IPS-NIHi7 (cell line): ENCODE measurements around the gene RIC1.
"Not testable (repeated sequence)": the region's sequence is repeated elsewhere in the genome, so short reads cannot be mapped to it uniquely, and the experiment has no call there.

Source experiments
- DNase-seq: peaks from one replicate; pipeline ENCODE4 v3.0.0; 2012; ENCODE audit warnings: mixed read lengths; ENCODE audit errors: extremely low spot score

RIC1 gene

DNA sequence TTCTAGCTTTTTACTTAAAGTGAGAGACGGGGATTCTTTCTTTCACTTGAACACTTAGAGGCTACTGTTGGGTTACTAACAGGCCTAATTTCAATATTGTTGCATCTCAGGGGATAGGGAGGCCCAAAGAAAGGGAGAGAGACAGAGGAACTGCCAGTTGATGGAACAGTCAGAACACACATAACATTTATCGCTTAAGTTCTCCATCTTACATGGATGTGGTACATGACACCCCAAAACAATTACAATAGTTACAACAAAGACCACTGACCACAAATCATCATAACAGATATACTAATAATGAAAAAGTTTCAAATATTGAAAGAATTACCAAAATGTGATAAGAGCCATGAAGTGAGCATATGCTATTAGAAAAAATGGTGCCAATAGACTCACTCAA is 4.3 kb upstream of the RIC1 start:
- no peak for DNase-seq

DNA sequence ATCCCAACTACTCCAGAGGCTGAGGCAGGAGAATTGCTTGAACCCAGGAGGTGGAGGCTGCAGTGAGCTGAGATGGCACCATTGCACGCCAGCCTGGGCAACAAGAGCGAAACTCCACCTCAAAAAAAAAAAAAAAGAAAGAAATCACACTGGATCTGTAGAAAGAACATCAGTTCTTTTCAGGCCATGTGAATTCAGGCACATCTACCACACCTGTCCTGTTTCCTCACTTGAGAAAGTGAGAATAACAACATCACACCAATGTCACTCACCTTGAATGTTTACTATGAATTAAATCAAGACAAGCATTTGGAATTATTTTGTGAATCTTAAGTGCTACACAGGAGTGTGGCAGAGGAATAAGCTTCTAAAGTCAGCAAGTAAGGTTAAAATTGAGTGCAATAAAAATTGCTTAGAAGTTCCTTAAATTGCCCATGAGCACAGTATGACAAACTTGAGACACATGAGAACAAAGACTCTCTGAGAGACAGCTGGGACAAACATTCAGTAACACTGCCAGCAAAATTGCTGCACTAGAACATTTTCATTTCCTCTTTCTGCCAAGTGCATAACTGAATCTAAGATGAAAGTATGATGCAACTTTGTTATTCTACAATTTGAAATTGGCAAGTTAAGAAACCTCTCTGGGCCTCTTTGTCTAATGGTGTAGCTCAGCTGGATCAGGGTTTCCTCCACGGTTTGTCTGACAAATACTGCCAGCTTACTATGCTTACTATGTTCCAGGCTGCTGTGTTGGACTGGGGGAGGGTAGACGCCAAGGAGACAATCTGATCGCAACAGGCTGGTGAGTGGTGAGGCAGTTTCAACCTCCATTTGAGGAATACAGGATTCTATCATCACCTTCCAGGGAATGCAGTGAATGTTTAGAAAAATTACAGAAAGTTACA is 1.9 kb upstream of the RIC1 start:
- no peak for DNase-seq

DNA sequence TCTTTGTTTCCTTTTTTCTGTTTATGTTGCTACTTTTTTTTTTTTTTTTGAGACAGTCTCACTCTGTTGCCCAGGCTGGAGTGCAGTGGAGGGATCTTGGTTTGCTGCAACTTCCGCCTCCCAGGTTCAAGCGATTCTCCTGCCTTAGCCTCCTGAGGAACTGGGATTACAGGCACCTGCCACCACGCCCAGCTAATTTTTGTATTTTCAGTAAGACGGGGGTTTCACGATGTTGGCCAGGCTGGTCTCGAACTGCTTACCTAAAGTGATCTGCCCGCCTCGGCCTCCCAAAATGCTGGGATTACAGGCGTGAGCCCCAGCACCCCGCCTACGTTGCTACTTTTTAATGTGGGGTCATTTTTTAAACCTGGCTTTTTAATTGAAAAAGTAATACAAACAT is 1.2 kb upstream of the RIC1 start:
- not testable (repeated sequence) for DNase-seq

DNA sequence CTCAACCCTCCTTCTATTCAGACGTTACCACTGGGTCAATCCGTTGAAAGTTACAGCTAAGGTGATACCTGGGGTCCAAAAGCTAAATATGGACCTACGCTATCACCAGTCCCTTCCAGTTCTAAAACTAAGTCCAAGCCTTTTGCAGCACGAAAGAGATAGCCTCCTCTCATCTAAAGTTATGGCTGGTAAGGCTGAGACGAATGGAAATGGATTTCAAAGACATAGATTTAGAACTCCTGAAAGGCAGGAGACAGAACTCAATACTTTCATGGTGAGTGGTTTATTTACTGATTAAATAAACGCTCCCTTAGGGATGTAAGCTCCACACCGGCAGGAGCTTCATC is 751 bp upstream of the RIC1 start:
- DNase-seq, result no peak

DNA sequence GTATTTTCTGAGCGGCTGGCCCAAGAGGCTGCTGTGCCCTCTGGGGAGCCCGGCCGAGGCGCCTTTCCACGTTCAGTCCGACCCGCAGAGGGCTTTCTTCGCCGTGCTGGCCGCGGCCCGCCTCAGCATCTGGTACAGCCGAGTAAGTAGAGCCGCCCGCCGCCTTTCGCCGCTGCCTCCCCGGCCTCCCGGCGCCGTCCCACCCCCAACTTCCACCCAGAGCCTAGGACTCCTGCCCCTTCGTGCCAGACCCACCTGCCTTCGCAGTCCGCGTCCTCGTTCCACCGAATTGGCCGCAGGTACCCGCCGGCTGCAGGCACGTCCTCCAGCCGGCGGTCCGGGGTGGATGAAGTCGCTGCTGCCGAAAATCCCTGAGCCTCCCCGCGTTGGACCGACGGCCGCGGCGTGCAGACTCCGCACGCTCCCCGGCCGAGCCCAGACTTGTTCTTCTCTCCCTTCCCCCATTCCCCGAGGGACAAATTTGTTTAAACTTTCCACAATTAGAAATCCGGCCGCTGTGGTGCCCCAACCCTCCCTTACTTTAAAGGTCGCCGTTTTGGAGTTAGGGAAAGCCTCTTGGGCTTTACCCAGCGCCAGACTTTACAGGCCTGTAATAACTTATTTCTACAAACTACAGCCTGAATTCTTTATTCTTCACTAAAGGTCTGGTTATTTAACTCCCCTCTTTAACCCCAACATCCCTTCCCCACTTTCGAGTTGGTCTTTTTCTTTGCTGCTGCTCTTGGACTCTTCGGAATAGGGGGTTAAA is 589 bp downstream of the RIC1 start:
- no peak for DNase-seq

DNA sequence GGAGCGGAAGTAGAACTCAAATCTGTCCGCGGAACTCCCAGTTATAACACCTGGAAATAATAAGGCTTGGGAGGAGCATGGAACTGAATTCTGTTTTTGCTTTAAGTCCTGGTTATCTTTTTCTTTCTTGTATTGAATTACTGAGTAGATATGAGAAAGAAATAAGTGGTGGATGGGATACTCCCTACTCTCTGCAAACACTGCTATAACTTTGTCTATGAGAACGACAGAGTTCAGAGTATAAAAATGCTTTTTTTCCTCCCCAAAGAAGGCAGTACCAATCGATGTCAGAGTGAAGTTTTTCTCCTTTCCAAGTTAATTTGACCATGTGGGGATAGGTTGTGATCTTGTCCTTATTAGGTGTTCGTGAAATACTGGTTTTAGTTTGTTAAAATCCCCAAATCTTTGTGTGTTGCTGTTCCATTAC is 1.2 kb downstream of the RIC1 start:
- DNase-seq, result no peak

DNA sequence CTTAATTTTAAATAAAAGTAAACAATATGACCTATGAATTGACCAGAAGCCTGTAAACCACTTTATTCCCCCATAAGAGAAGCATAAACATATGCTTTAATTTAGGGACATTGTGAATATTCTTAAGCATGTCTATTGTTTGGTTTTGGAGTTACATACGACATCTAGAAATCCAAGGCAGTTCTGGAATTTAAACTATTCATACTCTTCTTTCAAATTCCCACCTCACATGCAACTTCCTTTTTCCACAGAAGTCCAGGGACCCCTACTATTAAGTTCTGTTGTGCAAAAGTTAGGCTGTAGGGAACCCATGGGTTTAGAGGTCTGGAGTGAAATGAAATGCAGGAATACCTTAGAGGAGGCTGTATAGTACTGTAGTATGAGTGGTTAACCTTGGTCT is 2.1 kb downstream of the RIC1 start:
- DNase-seq, result no peak

DNA sequence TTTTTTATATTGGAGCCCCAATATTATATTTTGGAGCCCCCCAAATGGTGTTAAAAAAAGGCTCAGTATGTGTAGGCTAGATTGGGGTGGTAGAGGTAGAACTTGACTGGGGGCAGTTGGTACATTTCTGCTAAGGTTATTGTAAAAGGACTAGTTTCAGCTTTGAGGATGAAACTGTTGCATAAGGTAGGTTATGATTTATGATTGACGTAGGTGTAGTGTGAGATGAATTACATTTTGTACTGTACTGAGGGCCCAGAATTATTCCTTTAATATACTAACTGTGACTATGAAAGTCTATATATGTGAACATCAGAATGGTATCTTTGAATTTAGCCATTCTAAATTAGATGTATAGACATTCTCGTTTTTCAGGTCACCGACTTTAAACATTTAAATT is 3.6 kb downstream of the RIC1 start:
- DNase-seq, result no peak

DNA sequence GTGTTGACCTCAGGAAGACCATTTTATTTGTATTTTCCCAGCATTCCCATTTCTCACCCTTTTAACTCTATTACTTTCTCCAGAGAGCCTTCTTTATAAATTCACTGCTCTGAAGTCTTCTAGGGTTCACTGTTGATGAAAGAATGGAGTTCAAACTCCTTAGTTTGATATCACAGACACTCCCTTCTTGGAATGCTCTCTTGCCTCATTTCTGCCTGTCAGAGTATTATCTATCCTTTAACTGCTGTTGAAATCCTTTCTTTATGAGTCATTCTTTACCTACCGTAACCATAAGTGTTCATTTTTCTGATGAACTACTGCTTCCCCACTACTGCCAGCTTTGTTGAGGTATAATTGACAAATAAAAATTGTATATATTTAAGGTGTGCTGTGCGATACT is 4.3 kb downstream of the RIC1 start:
- no peak for DNase-seq

DNA sequence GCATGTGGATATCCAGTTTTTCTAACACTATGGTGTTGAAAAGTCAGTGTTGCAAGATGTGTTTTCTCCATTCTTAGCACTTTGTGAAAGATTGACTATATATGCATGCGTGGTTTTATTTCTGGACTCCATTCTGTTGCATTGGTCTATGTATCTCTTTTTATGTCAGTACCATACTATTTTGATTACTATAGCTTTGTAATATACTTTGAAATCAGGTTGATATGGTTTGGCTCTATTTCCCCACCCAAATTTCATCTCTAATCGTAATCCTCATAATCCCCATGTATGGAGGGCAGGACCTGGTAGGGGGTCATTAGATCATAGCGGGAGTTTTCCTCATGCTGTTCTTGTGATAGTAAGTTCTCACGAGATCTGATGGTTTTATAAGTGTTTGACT is 6.5 kb downstream of the RIC1 start:
- DNase-seq, result no peak

DNA sequence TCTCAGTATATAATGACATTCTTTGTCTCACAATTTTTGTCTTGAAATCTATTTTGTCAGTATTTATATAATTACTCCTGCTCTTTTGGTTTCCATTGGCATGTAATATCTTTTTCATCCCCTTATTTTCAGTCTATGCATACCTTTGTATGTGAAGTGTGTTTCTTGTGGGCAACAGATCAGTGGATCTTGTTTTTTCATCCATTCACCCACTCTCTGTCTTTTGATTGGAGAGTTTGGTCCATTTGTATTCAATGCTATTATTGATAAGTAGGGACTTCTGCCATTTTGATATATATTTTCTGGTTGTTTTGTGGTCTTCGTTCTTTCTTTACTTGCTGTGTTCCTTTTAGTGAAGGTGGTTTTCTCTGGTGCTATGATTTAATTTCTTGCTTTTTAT is 10.9 kb downstream of the RIC1 start:
- no peak for DNase-seq

DNA sequence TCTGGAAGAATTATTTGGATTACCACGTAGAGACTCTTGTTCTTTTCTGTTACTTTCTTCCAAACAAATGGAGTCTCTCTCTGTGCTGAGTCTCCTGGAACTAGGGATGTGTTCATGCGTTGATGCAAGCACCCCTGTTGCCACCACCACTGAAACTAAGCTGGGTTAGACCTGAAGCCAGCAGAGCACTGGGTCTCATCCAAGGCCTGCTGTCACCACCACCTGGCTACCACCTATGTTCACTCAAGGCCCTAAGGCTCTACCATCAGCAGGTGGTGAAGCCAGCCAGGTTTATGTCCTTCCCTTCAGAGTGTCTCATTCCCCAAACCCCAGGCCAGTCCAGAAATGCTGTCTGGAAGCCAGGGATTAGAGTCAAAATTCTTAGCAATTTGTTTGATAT is 13.3 kb downstream of the RIC1 start:
- DNase-seq, result no peak

DNA sequence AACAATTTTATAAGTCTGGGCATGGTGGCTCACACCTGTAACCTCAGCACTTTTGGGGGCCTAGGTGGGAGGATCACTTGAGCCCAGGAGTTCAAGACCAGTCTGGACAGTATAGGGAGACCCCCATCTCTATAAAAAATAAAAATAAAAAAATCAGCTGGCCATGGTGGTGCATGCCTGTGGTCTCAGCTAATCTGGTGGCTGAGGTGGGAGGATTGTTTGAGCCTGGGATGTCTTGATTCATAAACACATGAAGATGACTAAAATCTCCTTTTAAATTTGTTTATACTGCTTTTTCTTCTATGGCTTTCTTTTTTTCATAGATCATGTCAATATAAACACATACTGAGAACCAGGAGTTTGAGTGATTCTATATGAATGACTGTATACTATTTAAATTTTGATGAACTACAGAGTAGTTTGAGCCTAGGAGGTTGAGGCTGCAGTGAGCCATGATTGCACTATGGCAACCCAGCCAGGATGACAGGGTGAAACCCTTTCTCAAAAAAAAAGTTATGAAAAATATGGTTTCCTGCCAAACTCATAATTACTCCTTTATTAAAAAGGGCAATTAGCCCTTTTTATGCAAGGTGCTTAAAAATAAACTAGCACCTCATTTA is 14.2 kb downstream of the RIC1 start:
- DNase-seq, result no peak

DNA sequence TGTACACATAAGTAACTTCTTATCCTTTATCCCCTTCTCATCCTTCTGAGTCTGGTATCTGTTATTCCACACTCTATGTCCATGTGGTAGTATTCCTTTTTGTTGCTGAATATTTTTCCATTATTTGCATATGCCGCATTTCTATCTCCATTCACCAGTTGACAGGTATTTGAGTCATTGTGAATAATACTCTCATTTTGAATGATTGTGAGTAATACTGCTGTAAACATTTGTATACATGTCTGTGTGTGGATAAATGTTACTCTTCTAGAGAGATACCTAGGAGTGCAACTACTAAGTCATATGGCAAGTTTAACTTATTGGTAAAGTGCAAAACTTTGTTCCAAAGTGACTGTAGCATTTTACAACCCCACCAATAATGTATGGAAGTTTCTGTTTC is 15.6 kb downstream of the RIC1 start:
- no peak for DNase-seq

DNA sequence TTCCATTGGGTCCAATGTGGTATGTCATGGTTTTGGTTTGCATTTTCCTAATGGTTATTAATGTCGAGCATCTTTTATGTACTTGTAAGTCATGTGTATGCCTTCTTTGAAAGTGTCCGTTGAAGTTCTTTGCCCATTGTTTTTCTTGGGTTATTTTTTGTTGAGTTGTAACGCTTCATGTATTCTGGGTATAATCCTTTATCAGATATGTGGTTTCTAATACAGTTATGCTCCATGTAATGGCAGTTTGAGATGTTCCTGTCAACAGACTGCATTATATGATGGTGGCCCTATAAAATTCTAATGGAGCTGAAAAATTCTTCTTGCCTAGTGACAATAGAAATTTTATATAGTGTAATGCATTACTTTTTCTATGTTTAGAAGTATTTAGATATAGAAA is 17.2 kb downstream of the RIC1 start:
- DNase-seq, result no peak

DNA sequence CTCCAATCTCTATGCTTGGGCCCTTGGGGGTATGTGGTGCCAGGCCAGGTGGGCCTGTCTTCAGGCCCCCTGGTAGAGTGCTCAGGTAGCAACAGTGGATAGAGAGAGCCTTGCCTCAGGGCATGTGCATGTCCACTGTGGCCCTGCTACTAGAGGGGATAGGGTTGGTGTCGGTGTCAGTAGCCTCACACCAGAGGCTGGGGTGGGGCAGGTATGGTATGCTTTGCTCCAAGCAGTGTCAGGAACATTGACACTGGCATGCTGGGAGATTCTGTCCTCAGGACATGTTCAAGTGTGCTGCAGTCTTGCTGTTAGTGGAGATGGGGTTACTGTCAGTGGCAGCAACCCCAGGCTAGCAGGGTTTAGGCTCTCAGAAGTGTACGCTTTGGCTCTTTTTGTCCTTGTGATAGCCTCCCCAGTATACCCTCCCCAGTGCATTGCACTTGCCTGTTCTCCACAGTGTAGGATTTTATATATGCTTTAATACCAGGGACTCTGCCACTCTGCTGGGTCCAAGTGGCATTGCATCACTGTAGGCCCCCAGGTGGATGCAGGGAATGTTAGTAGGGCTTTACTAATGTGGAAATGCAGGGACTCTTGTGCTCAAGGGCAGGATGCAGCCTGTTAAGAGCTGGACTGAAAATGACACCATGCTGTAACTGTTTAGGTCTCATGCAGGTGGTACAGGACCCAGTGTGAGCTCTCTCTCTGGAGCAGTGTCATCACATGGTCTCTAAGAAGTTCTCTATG is 21.6 kb downstream of the RIC1 start:
- no peak for DNase-seq

DNA sequence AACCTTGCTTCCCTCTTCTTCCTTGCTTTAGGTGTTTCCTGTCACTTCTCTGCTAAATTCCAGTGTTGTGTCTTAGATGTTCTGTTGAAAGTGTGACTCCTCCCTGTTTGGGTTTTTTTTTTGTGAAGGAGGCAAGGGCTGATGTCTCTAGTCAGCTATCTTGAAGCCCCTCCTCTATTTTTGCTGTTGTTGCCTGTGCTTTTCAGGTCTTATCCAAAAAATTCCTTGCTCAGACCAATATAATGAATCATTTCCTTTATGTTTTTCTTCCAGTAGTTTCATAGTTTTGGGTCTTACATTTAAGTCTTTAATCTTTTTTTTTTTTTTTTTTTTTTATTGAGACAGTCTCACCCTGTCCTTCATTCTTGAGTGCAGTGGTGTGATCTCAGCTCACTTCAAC is 22.3 kb downstream of the RIC1 start:
- no peak for DNase-seq

DNA sequence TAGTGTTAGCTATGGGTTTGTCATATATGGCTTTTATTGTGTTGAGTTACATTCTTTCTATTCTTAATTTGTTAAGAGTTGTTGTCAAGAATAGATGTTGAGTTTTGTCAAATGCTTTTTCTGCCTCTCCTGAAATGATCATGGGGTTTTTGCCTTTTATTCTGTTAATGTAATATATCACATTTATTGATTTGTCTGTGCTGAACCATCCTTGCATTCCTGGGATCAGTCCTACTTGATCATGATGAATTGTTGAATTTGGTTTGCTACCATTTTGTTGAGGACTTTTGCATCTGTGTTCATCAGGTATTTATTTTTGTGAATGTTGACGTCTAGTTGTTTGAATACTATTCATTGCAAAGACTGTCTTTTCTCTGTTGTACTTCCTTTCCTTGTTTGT is 23.9 kb downstream of the RIC1 start:
- DNase-seq, result no peak

DNA sequence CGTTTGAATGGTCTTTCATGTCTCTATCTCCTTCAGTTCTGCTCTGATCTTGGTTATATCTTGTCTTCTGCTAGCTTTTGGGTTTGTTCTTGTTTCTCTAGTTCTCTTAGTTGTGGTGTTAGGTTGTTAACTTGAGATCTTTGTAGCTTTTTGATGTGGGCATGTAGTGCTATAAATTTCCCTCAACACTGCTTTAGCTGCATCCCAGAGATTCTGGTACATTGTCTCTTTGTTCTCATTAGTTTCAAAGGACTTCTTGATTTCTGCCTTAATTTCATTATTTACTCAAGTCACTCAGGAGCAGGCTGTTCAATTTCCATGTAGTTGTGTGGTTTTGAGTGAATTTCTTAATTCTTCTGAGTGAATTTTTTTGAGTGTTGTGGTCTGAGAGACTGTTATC is 33.9 kb downstream of the RIC1 start:
- DNase-seq, result not testable (repeated sequence)

DNA sequence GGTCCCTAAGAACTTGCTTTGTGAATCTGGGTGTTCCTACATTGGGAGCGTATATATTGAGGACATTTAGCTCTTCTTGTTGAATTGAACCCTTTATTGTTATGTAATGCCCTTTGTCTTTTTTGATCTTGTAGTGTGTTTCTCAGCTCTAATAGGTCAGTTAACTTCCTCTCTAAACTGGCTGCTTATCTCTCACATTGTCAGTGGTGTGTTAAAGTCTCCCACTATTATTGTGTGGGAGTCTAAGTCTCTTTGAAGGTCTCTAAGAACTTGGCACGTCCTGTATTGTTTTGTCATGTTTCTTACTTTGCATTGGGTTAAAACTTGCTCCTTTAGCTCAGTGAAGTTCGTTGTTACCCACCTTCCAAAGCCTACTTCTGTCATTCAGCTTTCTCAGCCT is 36.2 kb downstream of the RIC1 start:
- DNase-seq, result no peak

DNA sequence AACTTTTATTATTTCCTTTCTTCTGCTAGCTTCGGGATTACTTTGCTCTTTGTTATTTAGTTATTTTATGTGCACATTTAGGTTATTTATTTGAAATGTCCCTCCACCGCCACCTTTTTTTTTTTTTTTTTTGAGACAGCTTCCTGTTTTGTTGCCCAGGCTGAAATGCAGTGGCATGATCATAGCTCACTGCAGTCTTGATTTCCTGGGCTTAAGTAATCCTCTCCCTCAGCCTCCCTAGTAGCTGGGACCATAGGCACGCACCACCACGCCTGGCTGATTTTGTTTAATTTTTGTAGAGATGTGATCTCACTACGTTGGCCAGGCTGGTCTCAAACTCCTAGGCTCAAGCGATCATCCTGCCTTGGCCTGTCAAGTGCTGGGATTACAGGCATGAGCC is 38.5 kb downstream of the RIC1 start:
- DNase-seq, result no peak

DNA sequence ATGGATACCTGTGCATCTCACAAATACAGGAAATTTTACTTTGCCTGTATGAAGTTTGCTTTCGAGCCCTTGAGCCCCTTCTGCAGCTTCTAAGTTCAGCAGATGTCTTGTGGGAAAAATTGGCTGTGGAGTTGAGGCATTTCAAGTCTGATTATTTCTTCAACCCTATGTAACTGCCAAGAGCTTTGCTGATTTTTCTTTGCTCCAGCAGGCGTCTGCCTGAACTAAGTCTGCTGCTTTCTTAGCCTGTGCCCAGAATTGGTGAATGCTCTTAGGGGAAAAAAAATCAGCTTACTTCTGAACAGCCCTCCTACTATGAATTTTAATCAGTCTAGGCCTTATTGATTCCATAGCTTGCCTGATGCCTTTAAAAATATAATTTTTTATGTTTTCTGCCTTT is 41.2 kb downstream of the RIC1 start:
- DNase-seq, result no peak
